Mesendoderm (in vitro differentiated cells): Measurements from ENCODE around the gene TRAIP.

Source experiments
- DNase-seq: peaks from one replicate; pipeline ENCODE4 v3.0.0; 2013
- H2AK5ac ChIP-seq: 2 replicates; pipeline ENCODE4 v1.6.1; 2013; ENCODE audit warnings: low read length, inconsistent platforms
- H2BK120ac ChIP-seq: 2 replicates; pipeline ENCODE4 v1.6.1; 2013; ENCODE audit warnings: low read depth, mild to moderate bottlenecking, low read length, moderate library complexity, mixed read lengths
- H2BK15ac ChIP-seq: replicated peaks from 2 replicates; pipeline ENCODE4 v1.6.1; 2013; ENCODE audit warnings: low read depth, mild to moderate bottlenecking, moderate library complexity
- H2BK5ac ChIP-seq: 2 replicates; pipeline ENCODE4 v1.6.1; 2013; ENCODE audit warnings: low read length, inconsistent platforms
- H3K18ac ChIP-seq: 2 replicates; pipeline ENCODE4 v1.6.1; 2013; ENCODE audit warnings: mild to moderate bottlenecking, low read length, mixed read lengths
- H3K23ac ChIP-seq: one replicate; pipeline ENCODE4 v1.6.1; 2013; ENCODE audit warnings: low read length
- H3K27ac ChIP-seq: 2 replicates; pipeline ENCODE4 v1.5.1; 2013; ENCODE audit warnings: low read depth, mild to moderate bottlenecking, inconsistent platforms, low read length, moderate library complexity
- H3K27me3 ChIP-seq: 2 replicates; pipeline ENCODE4 v1.6.1; 2013; ENCODE audit warnings: low read length, control low read depth, mild to moderate bottlenecking, inconsistent platforms; ENCODE audit not compliant: insufficient read depth, poor library complexity
- H3K36me3 ChIP-seq: 2 replicates; pipeline ENCODE4 v1.6.1; 2013; ENCODE audit warnings: low read length, inconsistent platforms; ENCODE audit not compliant: control insufficient read depth, insufficient read depth
- H3K4ac ChIP-seq: one replicate; pipeline ENCODE4 v1.6.1; 2013; ENCODE audit warnings: low read depth, mild to moderate bottlenecking, low read length, moderate library complexity
- H3K4me1 ChIP-seq: 2 replicates; pipeline ENCODE4 v1.6.1; 2013; ENCODE audit warnings: low read depth, low read length, inconsistent platforms; ENCODE audit not compliant: control insufficient read depth
- H3K4me2 ChIP-seq: 2 replicates; pipeline ENCODE4 v1.6.1; 2013; ENCODE audit warnings: low read length
- H3K4me3 ChIP-seq: 2 replicates; pipeline ENCODE4 v1.5.1; 2013; ENCODE audit warnings: mild to moderate bottlenecking, low read length
- H3K56ac ChIP-seq: one replicate; pipeline ENCODE4 v1.6.1; 2013; ENCODE audit warnings: low read length
- H3K79me1 ChIP-seq: 2 replicates; pipeline ENCODE4 v1.6.1; 2013; ENCODE audit warnings: low read length, inconsistent platforms
- H3K79me2 ChIP-seq: 2 replicates; pipeline ENCODE4 v1.6.1; 2013; ENCODE audit warnings: mild to moderate bottlenecking, low read length; ENCODE audit not compliant: control insufficient read depth, insufficient read depth
- H3K9ac ChIP-seq: 2 replicates; pipeline ENCODE4 v1.6.1; 2013; ENCODE audit warnings: low read length, inconsistent platforms
- H4K5ac ChIP-seq: one replicate; pipeline ENCODE4 v1.6.1; 2013; ENCODE audit warnings: low read length
- H4K8ac ChIP-seq: one replicate; pipeline ENCODE4 v1.6.1; 2013; ENCODE audit warnings: low read depth, mild to moderate bottlenecking, control low read depth, low read length, moderate library complexity
- WGBS: extraction: QIAGEN DNeasy Blood & Tissue Kit; methylation state at CpG from one replicate; pipeline ENCODE4 v1.1.7; 2013; ENCODE audit warnings: low lambda C conversion rate, missing lambda C conversion rate; ENCODE audit not compliant: insufficient coverage; ENCODE audit errors: extremely low coverage; 5-methylcytosine and 5-hydroxymethylcytosine counted together

Gene TRAIP

DNA sequence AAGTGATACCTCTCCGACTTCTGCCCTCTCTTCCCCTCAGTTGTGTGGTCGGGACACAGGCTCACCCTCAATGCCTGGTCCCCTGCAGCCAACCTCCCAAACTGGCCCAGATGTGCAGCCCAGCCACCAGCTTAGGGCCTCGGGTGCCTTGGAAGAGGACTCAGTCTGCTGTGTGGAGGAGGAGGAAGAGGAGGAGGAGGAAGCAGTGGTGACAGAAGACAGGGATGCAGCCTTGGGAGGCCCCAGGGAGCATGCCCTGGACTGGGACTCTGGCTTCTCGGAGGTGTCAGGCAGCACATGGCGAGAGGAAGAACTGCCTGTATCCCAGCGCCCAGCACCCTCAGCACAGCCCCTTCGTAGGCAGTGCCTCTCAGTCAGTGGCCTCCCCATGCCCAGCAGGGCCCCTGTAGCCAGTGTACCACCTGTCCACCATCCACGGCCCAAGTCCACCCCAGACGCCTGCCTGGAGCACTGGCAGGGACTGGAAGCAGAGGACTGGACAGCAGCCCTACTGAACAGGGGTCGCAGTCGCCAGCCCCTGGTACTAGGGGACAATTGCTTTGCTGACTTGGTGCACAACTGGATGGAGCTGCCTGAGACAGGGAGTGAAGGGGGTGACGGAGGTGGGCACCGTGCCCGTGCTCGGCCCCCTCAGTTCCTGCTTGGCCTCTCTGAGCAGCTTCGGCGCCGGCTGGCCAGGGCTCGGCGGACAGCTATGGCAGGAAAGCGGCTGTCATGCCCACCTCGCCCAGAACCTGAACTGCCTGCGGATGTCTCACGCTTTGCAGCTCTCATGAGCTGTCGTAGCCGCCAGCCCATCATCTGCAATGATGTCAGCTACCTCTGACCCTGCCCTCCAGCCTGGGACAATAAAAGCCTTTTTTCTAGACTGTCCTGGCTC lies 52.0 kb downstream of the TRAIP start:
- Histone ChIP-seq H3K27ac (no peak overlapping the region), H3K79me1 (no peaks in the 10 kb centered on the region), H3K36me3 (no peaks in the 10 kb centered on the region), H3K79me2 (no peaks in the 10 kb centered on the region), H3K4me2 (no peak overlapping the region), H3K4me1 (peaks cover 8% of the 10 kb centered on the region), H4K8ac (no peak overlapping the region), H3K4ac (no peak overlapping the region), H2AK5ac (no peak overlapping the region), H2BK5ac (no peak overlapping the region), H3K56ac (no peak overlapping the region), H2BK15ac (no peak overlapping the region), H2BK120ac (no peak overlapping the region), H3K18ac (no peak overlapping the region), H3K9ac (peak overlapping the region; percentile 8), H3K27me3 (no peaks in the 10 kb centered on the region), H3K23ac (peak overlapping the region; percentile 54), H4K5ac (no peak overlapping the region), H3K4me3 (no peak overlapping the region)
- no CpG with 5 or more reads among the region's 26 CpGs for WGBS
- no peak for DNase-seq

GRCh38 chr3:49803465-49804140 lies 52.8 kb downstream of the TRAIP start:
- no peak overlapping the region for H3K23ac ChIP-seq
- no peak overlapping the region for H3K4ac ChIP-seq
- H3K18ac ChIP-seq = no peak overlapping the region
- no peaks in the 10 kb centered on the region for H3K36me3 ChIP-seq
- no peak overlapping the region for H3K4me3 ChIP-seq
- H3K27ac ChIP-seq = no peak overlapping the region
- H3K9ac ChIP-seq = peak overlapping the region; percentile 43
- no peak overlapping the region for H4K8ac ChIP-seq
- H3K56ac ChIP-seq = peak overlapping the region; percentile 30
- peaks cover 8% of the 10 kb centered on the region for H3K4me1 ChIP-seq
- H3K27me3 ChIP-seq = no peaks in the 10 kb centered on the region
- H3K79me1 ChIP-seq = no peaks in the 10 kb centered on the region
- no peak overlapping the region for H2BK120ac ChIP-seq
- no peak for DNase-seq
- H3K79me2 ChIP-seq = no peaks in the 10 kb centered on the region
- WGBS = no CpG with 5 or more reads among the region's 41 CpGs
- no peak overlapping the region for H2AK5ac ChIP-seq
- no peak overlapping the region for H4K5ac ChIP-seq
- no peak overlapping the region for H2BK5ac ChIP-seq
- no peak overlapping the region for H2BK15ac ChIP-seq
- peak overlapping the region; percentile 63 for H3K4me2 ChIP-seq

- Histone ChIP-seq H4K5ac (no peak within 1 kb of the TSS), H3K27me3 (no peaks in the 10 kb centered on the region), H2BK120ac (no peak within 1 kb of the TSS), H3K79me1 (no peaks in the 10 kb centered on the region), H3K4me3 (peak within 1 kb of the TSS; percentile 72), H3K18ac (no peak within 1 kb of the TSS), H3K36me3 (no peaks in the 10 kb centered on the region), H2BK15ac (no peak within 1 kb of the TSS), H3K4me1 (peaks cover 8% of the 10 kb centered on the region), H2BK5ac (no peak within 1 kb of the TSS), H3K56ac (peak within 1 kb of the TSS; percentile 77), H3K27ac (no peak within 1 kb of the TSS), H3K23ac (peak within 1 kb of the TSS; percentile 54), H3K79me2 (no peaks in the 10 kb centered on the region), H3K9ac (peak within 1 kb of the TSS; percentile 78), H3K4ac (no peak within 1 kb of the TSS), H3K4me2 (peak within 1 kb of the TSS; percentile 99), H4K8ac (no peak within 1 kb of the TSS), H2AK5ac (no peak within 1 kb of the TSS)
- whole genome bisulfite sequencing = no CpG with 5 or more reads among the region's 71 CpGs
- peak; percentile 87 for DNase-seq
These were observed 53.5 kb downstream of the TRAIP start, which contains the start of gene INKA1 for GRCh38 chr3:49802719-49803464. Gene INKA1 (plus strand): TSS chr3:49803261. CDS start chr3:49803393, 132 bp downstream.

DNA sequence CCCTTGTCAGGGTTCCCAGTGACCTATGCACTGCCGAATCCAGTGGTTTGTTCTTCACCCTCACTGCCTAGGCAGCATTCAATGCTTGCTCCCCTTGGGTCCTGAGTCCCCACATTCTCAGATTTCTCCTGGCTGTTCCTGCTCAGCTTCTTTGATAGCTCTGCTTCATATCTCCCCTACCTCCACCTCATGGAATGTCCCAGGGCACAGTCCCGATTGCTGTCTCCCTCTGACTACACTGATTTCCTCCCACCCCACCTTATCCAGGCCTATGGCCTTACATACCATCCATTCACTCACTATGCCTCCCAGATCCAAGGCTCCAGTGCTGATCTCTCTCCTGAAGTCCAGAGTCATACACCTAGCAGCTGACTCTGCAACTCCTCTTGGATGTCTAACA lies 55.2 kb downstream of the TRAIP start:
- no peak for DNase-seq

GRCh38 chr3:49799761-49800160 lies 56.6 kb downstream of the TRAIP start, which contains the start of gene CDHR4:
Gene CDHR4 (minus strand): TSS chr3:49799873. CDS start chr3:49799812, 61 bp downstream.
- H3K79me2 ChIP-seq = no peaks in the 10 kb centered on the region
- DNase-seq = no peak
- no peak within 1 kb of the TSS for H3K23ac ChIP-seq
- H2BK15ac ChIP-seq = no peak within 1 kb of the TSS
- no peak within 1 kb of the TSS for H3K4ac ChIP-seq
- no peak within 1 kb of the TSS for H2BK120ac ChIP-seq
- no peak within 1 kb of the TSS for H3K4me3 ChIP-seq
- H3K4me1 ChIP-seq = no peaks in the 10 kb centered on the region
- no CpG with 5 or more reads among the region's 4 CpGs for WGBS
- H4K5ac ChIP-seq = no peak within 1 kb of the TSS
- no peaks in the 10 kb centered on the region for H3K79me1 ChIP-seq
- no peak within 1 kb of the TSS for H3K56ac ChIP-seq
- H4K8ac ChIP-seq = no peak within 1 kb of the TSS
- no peak within 1 kb of the TSS for H3K27ac ChIP-seq
- no peak within 1 kb of the TSS for H2AK5ac ChIP-seq
- no peak within 1 kb of the TSS for H3K9ac ChIP-seq
- H3K36me3 ChIP-seq = no peaks in the 10 kb centered on the region
- H2BK5ac ChIP-seq = no peak within 1 kb of the TSS
- H3K27me3 ChIP-seq = no peaks in the 10 kb centered on the region
- no peak within 1 kb of the TSS for H3K4me2 ChIP-seq
- H3K18ac ChIP-seq = no peak within 1 kb of the TSS

More for the DNA sequence above, 55.2 kb downstream of the TRAIP start:
- Histone ChIP-seq H2AK5ac (no peak overlapping the region), H3K18ac (no peak overlapping the region), H3K4me1 (no peaks in the 10 kb centered on the region), H3K23ac (no peak overlapping the region), H3K36me3 (no peaks in the 10 kb centered on the region), H4K5ac (no peak overlapping the region), H3K9ac (no peak overlapping the region), H2BK15ac (no peak overlapping the region), H3K27me3 (no peaks in the 10 kb centered on the region), H3K56ac (no peak overlapping the region), H3K4me3 (no peak overlapping the region), H4K8ac (no peak overlapping the region), H3K4me2 (no peak overlapping the region), H3K27ac (no peak overlapping the region), H3K79me1 (no peaks in the 10 kb centered on the region), H3K79me2 (no peaks in the 10 kb centered on the region), H2BK120ac (no peak overlapping the region), H2BK5ac (no peak overlapping the region), H3K4ac (no peak overlapping the region)
- no CpG with 5 or more reads among the region's 2 CpGs for WGBS
